Fibroblast of pulmonary artery (primary cell): Measurements from ENCODE around the gene PPIF.
"Not testable (repeated sequence)": the region's sequence is repeated elsewhere in the genome, so short reads cannot be mapped to it uniquely, and the experiment has no call there.

Experiments
- DNase-seq: peaks from one replicate; pipeline ENCODE4 v3.0.0-alpha.2; 2010; ENCODE audit warnings: low read depth
- H3K4me3 ChIP-seq: replicated peaks from 2 replicates; pipeline ENCODE4 v1.5.1; 2011; ENCODE audit warnings: low read depth, mild to moderate bottlenecking, control low read depth, low read length, moderate library complexity
- TF ChIP-seq, protein P1 (sequence below): IDR thresholded peaks from 2 replicates; pipeline ENCODE4 v1.5.1; 2011; ENCODE audit warnings: mild to moderate bottlenecking, control low read depth, low read length, inconsistent platforms; ENCODE audit errors: missing control alignments

The PPIF gene

GRCh38 chr10:79331226-79331625, 16.0 kb upstream of the PPIF start:
- no peak overlapping the region for H3K4me3 ChIP-seq
- TF ChIP-seq, protein P1, sequence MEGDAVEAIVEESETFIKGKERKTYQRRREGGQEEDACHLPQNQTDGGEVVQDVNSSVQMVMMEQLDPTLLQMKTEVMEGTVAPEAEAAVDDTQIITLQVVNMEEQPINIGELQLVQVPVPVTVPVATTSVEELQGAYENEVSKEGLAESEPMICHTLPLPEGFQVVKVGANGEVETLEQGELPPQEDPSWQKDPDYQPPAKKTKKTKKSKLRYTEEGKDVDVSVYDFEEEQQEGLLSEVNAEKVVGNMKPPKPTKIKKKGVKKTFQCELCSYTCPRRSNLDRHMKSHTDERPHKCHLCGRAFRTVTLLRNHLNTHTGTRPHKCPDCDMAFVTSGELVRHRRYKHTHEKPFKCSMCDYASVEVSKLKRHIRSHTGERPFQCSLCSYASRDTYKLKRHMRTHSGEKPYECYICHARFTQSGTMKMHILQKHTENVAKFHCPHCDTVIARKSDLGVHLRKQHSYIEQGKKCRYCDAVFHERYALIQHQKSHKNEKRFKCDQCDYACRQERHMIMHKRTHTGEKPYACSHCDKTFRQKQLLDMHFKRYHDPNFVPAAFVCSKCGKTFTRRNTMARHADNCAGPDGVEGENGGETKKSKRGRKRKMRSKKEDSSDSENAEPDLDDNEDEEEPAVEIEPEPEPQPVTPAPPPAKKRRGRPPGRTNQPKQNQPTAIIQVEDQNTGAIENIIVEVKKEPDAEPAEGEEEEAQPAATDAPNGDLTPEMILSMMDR, result no peak
- DNase-seq, result no peak

GRCh38 chr10:79331709-79332108, 15.6 kb upstream of the PPIF start:
- peak; percentile 57 for DNase-seq
- no peak overlapping the region for H3K4me3 ChIP-seq
- TF ChIP-seq, protein P1, result no peak

- not testable (repeated sequence) for H3K4me3 ChIP-seq, DNase-seq
Observed at GRCh38 chr10:79332610-79333315, 14.5 kb upstream of the PPIF start.

- no peak overlapping the region for H3K4me3 ChIP-seq
- peak; percentile 42 for DNase-seq
- TF ChIP-seq, protein P1, result no peak
Observed at GRCh38 chr10:79333513-79333912, 13.8 kb upstream of the PPIF start.

DNA sequence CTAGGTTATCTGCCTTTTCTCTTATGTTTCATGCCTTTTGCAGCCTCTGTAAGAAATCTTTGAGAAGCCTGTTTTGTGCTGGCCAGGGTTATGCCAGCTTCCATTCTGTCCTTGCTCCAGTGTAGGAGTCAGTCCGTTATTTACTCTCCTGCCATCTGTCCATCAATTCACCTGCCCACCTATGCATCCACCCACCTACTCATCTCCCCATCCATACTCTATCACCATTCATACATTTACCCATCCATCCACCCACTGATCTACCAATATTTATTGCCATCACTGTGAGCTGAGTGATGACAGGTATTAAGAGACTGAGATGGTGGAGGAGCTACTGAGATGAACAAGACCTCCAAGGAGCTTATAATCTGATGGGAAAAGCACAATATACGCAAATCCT, 12.7 kb upstream of the PPIF start:
- no peak overlapping the region for H3K4me3 ChIP-seq
- no peak for DNase-seq
- TF ChIP-seq, protein P1, result no peak

- DNase-seq, result no peak
- H3K4me3 ChIP-seq, result no peak overlapping the region
- TF ChIP-seq, protein P1, result no peak
Observed at GRCh38 chr10:79335094-79335469, 12.2 kb upstream of the PPIF start.

GRCh38 chr10:79335470-79336235, 11.6 kb upstream of the PPIF start:
- no peak for DNase-seq
- no peak overlapping the region for H3K4me3 ChIP-seq
- TF ChIP-seq, protein P1, result no peak
